ENCODE measurements around the gene FOXD1.

GRCh38 chr5:73480500-73480899, 31.9 kb upstream of the FOXD1 start:
- TF ChIP-seq CTCF (IDR thresholded peaks at IDR 0.05; ENCODE audit: extremely low read depth in 1 of 2, insufficient read depth in 1 of 2, low read depth in 1 of 2, low read length in 2 of 2): no peak
- no peak for TF ChIP-seq EZH2 (IDR thresholded peaks at IDR 0.05; ENCODE audit: borderline replicate concordance, low read depth, low read length, severe bottlenecking)
- TF ChIP-seq POLR2A (IDR thresholded peaks at IDR 0.05; ENCODE audit: low read depth, low read length): no peak
- TF ChIP-seq FOS (IDR thresholded peaks at IDR 0.05; ENCODE audit: borderline replicate concordance, insufficient read depth, low read length): no peak
